Left kidney (tissue), 2 donors: ENCODE measurements around the gene NRF1. TPM values are rescaled to one million over a fixed set of nuclear protein-coding genes. Genes with fewer than 3 reads are reported as not detected.
"Not testable (repeated sequence)": the region's sequence is repeated elsewhere in the genome, so short reads cannot be mapped to it uniquely, and the experiment has no call there.

Experiments
- DNase-seq: peaks from one replicate; pipeline ENCODE4 v3.0.0-alpha.2; 2013
- polyA plus RNA-seq: library from polyadenylated mRNA; unstranded; fragments of 120-200 nt; gene quantifications from one replicate; pipeline ENCODE4 v1.2.1, GENCODE V29; 2013; ENCODE audit not compliant: insufficient read length

Gene NRF1
- polyA plus RNA-seq, 1 donor, result 32.6 TPM

DNA sequence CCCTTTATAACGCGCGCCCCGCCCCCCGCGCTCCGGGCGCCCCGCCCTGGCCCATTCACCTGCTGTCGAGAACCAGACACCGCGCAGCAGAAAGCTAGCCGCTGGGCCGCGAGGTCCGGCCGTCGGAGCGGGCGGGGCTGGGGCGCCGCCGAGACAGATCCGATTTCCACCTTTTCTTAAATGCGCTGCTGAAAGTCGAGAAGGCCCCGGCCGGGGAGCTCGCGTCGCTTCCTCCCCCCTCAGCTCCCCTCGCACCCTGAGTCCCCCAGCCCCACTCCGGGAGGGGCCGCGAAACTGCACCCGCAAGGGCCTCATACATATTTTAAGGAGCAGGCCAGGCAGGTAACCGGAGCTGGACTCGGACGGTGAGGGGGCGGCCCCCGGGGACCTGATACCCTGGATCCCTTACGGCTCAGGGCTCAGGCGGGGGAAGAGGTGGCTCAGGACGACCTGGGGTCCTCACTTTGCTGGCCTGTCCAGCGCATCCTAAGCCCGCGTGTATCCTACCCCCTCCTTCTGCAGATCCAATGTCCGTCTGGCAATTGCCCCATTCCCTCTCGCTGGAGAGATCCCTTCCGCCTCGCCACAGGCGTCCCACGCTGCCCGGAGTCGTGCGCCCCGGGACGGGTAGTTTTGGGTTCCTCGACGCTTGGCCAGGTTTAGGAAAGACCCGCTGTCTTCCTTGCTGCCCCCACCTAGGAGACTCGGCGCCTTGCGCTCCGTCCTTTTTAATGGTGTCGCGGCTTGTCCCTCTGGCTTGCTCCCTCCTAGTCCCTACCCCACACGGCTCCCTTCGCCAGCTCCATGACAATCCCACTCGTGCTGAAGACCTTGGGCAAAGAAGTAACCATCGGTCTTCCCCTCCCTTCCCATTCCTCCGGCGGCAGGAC, 170.7 kb downstream of the NRF1 start:
- no peak for DNase-seq

DNA sequence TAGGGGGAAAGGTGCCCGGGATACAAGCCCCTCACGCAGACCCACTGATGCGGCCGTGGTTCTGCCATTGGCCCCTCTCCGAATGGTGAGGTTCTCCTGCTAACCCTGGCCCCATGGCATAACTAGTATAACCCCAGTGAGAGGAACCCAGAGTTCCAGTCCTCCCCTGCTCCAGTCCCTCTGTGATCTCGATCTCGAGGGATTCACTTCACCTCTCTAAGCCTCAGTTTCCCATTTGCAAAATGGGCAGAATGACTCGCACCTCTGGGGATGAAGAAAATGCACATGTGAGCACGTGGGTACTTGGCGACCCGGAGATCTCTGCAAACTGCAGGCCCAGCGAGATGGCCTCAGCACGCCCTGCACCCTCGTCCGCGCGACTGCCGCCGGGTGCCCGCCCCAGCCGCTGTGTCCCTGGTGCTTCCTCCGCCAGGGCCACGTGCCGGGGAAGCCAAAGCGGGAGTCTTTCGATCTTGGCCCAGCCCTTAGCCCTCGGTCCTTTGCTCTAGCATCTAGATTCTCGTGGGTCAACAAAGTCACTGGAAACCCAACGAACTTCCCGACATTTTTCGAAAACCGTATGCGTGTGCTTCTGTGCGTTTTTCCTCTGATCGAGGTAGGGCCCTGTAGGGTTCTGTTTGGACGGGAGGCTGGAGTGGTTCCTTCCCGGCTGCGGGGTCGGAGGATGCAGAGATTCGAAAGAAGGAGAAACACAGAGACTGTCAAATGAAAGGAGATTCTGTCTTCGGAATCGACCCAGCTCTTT, 171.5 kb downstream of the NRF1 start:
- no peak for DNase-seq

DNA sequence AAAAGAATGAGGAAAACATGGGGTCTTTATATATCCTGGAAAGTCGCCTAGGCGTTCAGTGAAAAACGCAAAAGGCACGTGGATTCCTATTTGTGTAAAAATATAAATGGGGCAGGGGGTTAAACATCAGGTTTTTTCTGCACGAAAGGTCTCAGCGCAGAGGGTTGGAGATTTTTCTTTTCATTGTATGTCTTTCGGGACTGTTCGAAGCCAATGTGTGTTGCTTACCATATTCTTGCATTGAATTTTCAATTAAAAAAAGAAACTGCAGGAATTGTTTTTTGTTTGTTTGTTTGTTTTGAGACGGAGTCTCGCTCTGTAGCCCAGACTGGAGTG, 172.0 kb downstream of the NRF1 start:
- DNase-seq, result no peak

DNA sequence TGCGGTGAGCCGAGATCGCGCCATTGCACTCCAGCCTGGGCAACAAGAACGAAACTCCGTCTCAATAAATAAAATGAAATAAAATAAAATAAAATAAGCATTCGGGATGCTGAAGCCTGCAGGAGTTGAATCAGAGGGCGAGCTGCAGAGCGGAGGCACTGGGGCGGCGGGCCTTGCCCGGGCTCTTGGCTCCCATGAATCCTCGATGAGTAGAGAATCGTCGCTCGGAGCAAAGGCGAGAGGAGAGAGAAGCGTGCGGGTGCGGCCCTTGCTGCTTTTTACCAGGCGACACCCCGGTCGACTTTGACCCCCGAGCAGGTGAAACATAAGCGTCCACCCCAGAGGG, 172.9 kb downstream of the NRF1 start:
- DNase-seq, result no peak

DNA sequence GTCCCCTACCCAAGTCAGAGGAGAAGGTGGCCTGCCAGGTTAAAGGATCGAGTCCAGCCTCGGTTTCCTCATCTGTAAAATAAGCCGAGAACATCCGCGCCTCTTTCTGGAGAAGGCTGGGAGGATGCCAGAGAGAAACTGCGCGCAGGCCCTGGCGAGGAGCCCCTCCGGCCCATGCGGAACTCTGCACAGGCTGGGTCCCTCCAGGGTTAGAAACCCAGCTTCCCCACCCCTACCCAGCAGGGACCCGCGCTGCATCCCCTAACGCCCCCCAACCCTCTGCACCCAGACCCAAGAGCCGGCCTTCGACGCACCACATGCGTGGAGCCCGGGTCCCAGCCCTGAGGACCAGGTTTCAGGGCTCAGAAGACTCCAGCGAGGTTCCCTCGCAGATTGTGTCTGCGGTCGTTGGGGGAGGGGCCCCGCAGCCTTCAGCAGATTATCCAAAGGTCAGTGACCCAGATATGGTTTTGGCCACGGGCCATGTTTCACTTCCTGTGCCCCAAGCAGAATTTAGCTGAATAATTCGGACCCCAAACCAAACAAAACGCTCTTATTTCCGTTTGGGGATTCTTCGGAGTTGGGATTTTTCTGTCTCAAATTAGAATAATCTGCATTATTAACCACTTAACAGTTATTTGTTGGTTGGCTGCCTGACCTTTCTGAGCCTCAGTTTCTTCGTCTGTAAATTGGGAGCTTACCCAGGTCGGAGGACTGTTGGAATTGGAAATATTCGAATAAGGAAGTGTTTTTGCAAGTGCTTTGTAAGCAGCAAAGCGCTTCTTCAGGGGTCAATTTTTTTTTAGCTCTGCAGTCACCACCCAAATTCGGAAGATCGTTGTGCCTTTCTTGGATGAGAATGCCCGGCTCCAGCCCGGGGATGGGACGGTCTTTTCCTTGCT, 173.5 kb downstream of the NRF1 start:
- no peak for DNase-seq

DNA sequence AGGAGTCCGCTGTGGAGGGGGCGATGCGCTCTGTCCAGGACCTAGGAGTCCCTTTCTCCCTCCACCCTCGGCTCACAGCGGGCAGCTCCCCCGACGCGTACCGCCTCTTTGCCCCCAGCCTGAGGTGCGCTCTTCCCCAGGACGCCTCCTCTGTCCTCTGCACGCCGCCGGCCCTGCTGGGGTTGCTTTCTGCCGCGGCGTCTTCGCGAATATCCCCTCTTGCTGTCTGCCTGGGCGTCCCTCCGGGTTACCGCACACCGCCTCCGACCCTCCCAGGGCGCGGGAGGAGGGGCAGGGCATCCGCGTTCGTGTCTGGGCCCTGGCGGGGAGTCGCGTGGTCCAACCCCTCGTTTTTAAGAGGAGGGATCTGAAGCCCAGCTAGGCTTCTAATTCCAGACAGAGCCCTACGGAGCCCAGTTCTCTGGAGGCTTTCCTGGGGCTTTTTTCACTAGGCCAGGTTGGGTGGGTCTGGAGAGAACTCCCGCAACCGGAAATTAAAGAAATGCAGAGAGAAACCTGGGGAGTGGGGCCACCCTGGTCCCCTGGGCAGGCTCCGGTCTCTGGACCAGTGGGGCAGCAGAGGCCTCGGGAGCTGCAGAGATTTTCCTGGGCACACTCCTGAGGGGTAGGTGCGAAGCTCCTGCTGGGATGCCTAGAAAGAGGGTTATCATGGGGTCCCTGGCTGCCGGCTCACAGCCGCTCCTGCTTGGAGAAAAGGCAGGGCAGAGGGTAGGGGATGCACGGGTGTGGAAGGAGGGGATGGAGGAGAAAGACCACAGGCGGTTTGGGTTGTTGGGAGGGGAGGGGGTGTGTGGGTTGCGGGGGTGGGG, 174.4 kb downstream of the NRF1 start:
- DNase-seq, result no peak

DNA sequence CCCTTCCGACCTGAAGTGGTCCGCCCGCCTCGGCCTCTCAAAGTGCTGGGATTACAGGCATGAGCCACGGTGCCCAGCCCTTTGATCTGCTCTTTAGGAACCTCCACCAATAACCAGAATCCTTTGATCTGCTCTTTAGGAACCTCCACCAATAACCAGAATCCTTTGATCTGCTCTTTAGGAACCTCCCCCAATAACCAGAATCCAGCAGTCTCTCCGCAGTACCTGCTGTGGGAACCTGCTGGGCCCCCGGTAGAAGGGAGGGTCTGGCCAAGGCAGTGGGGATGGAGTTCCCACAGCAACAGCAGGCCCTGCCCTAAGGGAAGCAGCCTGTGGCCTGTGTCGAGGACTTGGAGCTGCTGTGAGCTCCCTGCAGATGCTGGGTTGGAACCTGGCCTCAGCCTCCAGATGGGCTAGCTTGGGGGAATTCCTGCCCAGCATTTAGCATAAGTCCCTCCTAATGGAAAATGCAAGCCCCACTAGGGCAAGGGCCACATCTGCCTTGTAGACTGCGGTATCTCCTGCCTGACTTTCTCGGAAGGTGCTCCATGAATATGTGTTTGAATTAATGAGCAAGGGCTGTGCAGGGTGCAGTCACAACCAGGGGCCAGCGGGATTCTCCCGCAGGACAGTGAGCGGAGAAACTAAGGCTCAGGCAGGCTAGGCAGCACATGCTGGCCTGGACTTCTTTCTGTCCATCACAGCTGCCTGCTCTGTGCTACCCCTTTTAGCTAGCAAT, 175.5 kb downstream of the NRF1 start:
- DNase-seq, result no peak

DNA sequence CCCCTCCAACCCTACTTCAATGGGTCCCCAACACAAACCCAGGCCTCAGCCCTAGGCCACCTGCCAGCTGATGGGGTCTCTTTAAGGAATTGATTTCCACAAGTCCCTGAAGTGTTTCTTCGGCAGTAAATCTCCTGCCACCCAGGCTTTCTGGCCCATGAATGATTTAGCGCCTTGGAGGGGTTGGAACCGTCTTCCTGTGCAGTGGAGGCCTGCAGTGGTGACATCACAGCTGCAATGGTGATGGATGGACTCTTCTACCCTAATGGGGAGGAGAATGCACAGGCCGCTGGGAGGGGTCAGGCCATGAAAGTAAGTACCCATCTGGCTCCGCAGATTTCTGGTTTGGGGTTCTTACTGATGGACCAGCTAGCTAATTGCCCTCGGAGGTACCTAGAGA, 177.5 kb downstream of the NRF1 start:
- no peak for DNase-seq

DNA sequence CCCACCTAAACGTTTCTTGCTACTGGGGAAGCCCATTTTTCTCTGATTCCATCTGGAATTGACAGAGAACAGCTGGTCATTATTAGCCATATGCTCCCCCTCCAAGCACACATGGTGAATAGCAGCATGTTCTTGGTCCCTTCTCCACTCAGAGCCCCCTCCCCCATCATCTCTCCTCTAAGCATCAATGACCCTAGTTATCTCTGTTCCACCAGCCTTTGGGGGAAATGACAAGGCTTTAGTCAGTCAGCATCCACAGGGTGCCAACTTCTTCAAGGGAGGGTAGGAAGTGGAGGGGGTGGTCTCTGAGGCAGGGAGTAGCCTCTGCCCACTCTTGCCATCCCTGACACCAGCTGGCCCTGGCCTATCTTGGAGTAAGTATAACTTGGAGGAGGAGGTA, 178.1 kb downstream of the NRF1 start:
- DNase-seq, result no peak

DNA sequence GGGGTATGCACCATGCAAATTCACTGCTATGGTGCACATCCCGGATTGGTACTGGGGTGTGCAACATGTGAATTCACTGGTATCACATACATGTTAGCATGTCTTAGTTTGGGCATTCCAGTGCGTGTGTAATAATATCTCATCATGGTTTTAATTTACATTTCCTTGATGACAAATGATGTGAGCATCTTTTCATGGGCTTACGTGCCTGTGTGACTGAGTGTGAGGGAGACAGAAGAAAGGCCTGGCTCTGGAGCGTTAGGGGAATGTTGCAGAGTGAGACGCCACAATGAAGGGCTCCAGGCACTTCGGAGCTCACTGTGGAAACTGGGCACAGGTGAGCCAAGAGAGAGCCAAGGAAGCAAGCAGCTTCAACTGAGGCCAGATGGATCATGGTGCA, 178.6 kb downstream of the NRF1 start:
- no peak for DNase-seq

DNA sequence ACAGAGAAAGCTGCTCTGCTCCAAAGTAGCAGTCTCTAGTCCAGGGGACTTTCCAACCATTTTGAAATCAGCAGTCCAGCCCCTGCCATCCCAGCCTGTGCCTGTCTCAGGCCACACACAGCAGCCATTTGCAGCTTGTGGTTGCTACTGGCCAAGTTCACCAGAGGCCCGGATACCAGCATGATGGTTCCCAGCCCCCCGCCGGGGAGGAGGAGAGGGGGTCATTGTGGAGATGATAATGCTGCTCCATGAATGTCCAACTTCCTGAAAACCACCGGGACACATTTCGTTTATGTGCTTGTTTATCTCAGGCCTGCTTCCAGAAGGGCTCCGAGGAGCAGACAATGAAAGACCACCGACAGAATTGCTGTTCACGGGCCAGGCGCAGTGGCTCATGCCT, 181.2 kb downstream of the NRF1 start:
- DNase-seq, result no peak

DNA sequence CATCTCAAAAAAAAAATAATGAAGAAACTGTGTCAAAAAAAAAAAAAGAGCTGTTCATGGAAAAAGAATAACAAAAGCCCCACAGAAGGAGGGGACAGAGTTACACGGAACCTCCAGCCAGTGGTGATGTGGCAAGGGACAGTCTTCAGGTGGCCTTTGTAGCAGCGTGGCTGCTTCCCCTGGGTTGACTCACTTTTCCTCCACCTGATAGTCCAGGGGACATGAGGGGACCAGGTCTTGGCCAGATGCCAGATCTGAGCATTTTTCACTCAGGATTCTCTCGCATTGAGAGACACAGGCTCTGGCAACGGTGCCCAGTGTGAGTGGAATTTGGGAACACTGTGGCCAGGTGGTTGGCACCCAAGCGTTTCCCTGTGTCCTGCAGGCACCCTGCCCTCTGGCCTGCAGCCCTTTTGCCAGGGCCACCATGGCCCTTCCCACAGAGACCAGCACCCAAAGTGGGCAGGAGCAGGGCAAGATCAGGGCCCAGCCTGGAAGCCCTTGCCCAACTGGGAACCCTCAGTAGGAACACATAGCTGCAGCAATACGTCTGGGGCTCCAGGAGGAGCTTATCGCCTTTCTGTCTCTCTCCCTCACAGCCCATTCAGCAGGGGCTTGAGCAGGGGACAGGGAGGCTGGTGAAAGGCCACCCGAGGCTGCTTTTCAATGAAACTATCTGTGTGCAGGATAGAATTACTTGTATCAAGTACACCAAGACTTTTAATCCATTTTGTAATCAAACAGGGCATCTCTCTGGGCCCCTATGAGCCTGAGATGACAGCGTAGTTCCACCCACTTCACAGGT, 182.2 kb downstream of the NRF1 start:
- no peak for DNase-seq

DNA sequence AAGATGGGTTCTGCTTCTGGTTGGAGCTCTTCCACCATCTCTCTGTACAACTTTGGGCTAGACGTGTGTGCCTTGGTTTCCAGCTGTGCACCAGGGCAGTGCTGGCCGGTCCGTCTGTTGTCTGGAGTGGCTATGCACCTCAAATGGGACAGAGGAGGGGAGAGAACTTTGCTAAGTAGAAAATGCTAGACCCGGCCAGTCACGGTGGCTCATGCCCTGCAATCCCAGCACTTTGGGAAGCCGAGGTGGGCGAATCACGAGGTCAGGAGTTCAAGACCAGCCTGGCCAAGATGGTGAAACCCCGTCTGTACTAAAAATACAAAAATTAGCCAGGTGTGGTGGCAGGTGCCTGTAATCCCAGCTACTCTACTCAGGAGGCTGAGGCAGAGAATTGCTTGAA, 182.9 kb downstream of the NRF1 start:
- DNase-seq, result not testable (repeated sequence)

DNA sequence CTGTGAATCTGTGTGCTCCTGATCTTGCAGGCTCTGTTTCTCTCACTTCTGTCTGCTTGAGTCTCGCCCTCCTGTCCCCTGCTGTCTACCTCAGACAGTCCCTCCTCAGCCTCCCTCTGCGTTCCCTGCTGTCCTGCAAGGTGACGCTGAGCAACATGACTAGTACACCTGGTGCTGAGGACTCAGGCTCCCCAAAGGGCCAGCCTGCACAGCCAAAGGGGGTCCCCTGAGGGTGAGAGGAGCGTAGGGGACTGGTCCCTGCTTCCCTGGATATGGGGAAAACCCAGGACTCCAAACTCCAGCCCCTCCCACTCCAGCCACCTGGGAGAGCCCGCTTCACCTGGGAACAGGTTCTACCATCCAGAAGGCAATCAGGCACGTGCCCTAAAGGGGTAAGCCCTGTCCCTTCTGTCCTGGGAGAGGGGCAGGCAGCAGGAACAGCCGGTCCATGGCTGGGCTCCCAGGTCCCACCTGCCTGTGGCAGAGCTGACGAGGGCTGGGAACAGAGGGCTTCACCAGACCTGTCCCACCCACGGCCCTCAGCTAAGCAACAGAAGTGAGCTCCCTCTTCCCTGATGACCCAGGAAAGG, 184.8 kb downstream of the NRF1 start:
- DNase-seq, result no peak

DNA sequence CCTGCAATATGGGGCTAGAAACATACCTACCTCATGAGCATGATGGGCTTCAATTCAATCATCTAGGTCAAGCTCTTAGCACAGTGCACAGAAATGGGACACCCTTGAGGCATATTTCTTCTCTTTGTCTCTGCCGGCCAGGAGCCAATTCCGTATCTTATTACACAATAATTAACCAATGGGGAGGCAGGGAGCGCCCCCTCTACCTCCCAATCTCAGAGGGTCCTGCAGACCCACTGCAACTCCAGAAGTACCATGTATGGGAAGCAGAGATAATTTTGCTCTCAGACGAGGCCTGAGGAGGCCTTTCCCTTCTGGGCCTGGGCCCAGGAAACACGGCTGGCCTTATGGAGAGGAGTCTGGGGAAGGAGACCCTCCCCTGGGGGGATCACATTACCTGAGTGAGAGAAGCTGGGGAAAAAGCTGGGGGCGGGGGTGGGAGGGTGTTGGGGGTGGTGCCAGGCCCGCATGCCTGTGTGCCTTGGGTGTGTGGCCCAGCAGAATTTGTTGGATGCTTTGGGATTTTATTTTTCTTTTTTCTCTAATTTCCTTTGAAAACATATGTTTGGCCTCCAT, 185.8 kb downstream of the NRF1 start:
- no peak for DNase-seq

DNA sequence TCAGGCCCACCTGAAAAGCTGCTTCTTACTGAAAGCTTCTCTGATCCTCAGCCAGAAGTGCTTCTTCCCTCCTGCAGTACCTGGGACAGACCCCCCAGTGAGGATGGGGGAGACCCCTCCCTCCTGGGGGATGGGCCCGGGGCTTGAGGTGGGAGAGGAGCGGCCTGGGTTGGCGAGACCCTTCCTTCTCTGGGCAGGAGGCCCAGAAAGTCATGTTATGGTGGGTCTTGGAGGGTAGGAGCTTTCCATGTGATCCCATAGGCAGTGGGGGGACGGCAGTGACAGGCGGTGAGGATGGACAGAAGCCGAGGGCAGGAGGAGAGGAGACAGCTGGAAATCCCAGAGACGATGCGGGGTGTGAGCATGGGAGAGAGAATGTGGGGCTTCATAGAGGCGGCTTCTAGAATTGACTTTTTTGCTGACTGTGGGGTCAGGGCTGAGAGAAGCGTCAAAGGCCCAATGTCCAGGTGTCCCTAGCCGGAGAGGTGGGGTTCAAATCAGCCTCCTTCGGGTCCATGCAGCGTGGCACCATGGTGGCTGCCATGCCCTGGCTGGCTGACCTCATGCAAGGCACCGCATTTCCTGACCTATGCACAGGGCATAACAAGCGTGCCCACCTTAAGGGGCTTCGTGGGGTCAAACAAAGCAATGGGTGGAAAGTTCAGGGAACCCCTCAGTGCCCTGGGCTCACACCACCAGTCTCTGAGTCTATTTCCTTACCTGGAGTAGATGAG, 187.3 kb downstream of the NRF1 start:
- no peak for DNase-seq

DNA sequence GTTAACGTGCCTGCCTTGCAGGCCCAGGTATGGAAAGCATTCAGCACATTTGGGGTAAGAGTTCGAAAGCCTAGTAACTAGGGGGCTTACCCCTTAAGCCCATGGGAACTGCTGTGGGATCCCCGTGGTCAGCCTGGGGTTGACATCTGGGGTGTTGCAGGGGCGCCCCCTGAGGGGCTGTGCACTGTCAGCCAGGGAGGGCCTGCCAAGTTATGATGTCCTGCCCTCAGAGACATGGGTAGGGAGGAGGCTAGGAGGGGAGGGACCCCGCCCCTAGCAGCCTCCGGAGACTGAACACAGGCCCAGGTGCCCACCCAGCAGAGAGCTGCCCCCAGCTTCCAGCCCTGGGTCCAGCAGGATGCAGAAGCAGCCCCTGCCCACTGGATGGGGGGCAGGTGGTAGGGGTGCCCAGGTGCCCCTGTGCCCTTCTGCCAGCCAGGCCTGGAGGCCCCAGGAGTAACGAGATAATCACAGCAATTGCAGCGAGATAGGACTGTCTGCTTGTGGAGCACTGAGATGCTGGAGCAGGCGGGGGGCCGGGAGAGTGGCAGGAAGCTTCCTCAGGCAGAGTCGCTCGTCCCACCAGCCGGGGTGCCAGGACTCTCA, 187.9 kb downstream of the NRF1 start:
- DNase-seq, result no peak

DNA sequence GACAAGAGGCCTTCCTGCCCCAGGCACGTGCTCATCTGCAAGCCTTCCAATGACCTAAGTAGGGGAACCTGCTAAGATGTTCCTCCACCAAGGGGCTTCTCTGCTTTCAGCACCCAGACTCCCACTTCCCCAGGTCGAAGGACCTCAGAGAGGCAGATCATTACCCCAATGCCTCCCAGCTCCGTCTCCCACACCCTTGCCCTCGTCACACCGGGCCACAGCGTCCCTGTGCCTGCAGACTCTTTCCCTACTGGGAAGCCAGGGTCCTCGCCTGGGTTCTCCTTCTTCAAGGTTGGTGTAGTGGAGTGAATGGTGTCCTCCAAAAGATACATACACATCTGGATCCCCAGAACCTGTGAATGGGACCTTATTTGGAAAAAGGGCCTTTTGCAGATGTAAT, 189.4 kb downstream of the NRF1 start:
- no peak for DNase-seq
